GM12878 (cell line): ENCODE data around the gene RNF38. TPM values are rescaled to one million over a fixed set of nuclear protein-coding genes. Genes with fewer than 3 reads are reported as not detected.

Experiments used
- ATAC-seq: fragments of 200-7000 bp; cut with Tn5 transposase; 3 replicates; pipeline ENCODE4 v1.9.1; 2020; ENCODE audit warnings: mild to moderate bottlenecking, moderate library complexity
- BruUV-seq: library from RNA; stranded (reverse); fragments of 400-500 nt; replicated peaks from 2 replicates; lab custom pipeline; 2021; lab: Mats Ljungman, UMichigan
- CTCF ChIA-PET: fragments of 300-600 bp; sonication (Branson Sonifier 250); formaldehyde crosslinking; extraction: SDS; loops from one replicate; lab custom pipeline; 2021; ENCODE audit warnings: inconsistent platforms; lab: Yijun Ruan, JAX
- POLR2A ChIA-PET: fragments of 350-600 bp; formaldehyde crosslinking; extraction: SDS; loops from one replicate; lab custom pipeline; 2021; ENCODE audit warnings: inconsistent platforms; lab: Charles Lee
- RAD21 ChIA-PET: fragments of 300-600 bp; sonication (Branson Sonifier 250); formaldehyde crosslinking; loops from one replicate; lab custom pipeline; 2023; ENCODE audit warnings: antibody characterized with exemption; ENCODE audit not compliant: unreplicated experiment; lab: Charles Lee
- SMC1A ChIA-PET: fragments of 300-600 bp; sonication (Branson Sonifier 250); formaldehyde crosslinking; loops from one replicate; lab custom pipeline; 2023; ENCODE audit not compliant: unreplicated experiment, uncharacterized antibody; lab: Charles Lee
- DNase-seq: peaks from one replicate; pipeline ENCODE4 v3.0.0-alpha.2; 2011; ENCODE audit warnings: low read depth, low spot score
- FAIRE-seq: peaks from 3 replicates; lab custom pipeline; 2011; peaks lifted over from hg19 to GRCh38; lab: Jason Lieb, UNC
- H2AFZ ChIP-seq: 2 replicates; pipeline ENCODE4 v1.6.0; 2011; ENCODE audit warnings: low read depth, low read length, control low read depth; ENCODE audit not compliant: control insufficient read depth
- H3K27ac ChIP-seq: 2 replicates; pipeline ENCODE4 v1.5.1; 2011; ENCODE audit warnings: control low read depth; ENCODE audit not compliant: control insufficient read depth, insufficient read depth
- H3K27me3 ChIP-seq, 2 experiments: replicated peaks in 1 of 2; 2 replicates each; pipeline versions ENCODE4 v1.6.0 to v1.6.1; 2011; ENCODE audit warnings: low read length in 1 of 2; ENCODE audit not compliant: control insufficient read depth in 2 of 2, insufficient read depth in 2 of 2
- H3K36me3 ChIP-seq, 2 experiments: 2 replicates each; pipeline ENCODE4 v1.5.1; 2011; ENCODE audit warnings: low read length in 1 of 2; ENCODE audit not compliant: control insufficient read depth in 2 of 2, insufficient read depth in 2 of 2
- H3K4me1 ChIP-seq: 2 replicates; pipeline ENCODE4 v1.6.1; 2011; ENCODE audit warnings: mild to moderate bottlenecking, low read length, moderate library complexity, mixed read lengths; ENCODE audit not compliant: control insufficient read depth, insufficient read depth
- H3K4me2 ChIP-seq: 2 replicates; pipeline ENCODE4 v1.6.0; 2011; ENCODE audit warnings: control low read depth; ENCODE audit not compliant: control insufficient read depth, insufficient read depth
- H3K4me3 ChIP-seq: fragments of 200-600 bp; sonication (generic); 2 replicates; pipeline ENCODE4 v1.5.1; 2016
- H3K79me2 ChIP-seq: 2 replicates; pipeline ENCODE4 v1.6.0; 2011; ENCODE audit warnings: low read length; ENCODE audit not compliant: control insufficient read depth, insufficient read depth
- H3K9ac ChIP-seq: 2 replicates; pipeline ENCODE4 v1.8.0; 2011; ENCODE audit warnings: low read length, control low read depth, mixed read lengths; ENCODE audit not compliant: control insufficient read depth, insufficient read depth
- H3K9me3 ChIP-seq: replicated peaks from 3 replicates; pipeline ENCODE4 v1.5.1; 2011; ENCODE audit warnings: mild to moderate bottlenecking, low read length; ENCODE audit not compliant: control insufficient read depth, insufficient read depth
- H4K20me1 ChIP-seq: 2 replicates; pipeline ENCODE4 v1.6.0; 2011; ENCODE audit not compliant: control insufficient read depth, insufficient read depth
- WGBS: methylation state at CpG from one replicate; pipeline ENCODE4 v1.1.6; 2016; ENCODE audit warnings: low lambda C conversion rate; ENCODE audit not compliant: insufficient replicate concordance, insufficient coverage; ENCODE audit errors: missing lambda C conversion rate; 5-methylcytosine and 5-hydroxymethylcytosine counted together
- in situ Hi-C: fragments of 300-500 bp; cut with MboI; formaldehyde crosslinking; loops from 9 replicates; pipeline ENCODE4 v1.14.3; 2018; ENCODE audit warnings: mixed read lengths
- intact Hi-C: fragments of 100-400 bp; cut with micrococcal nuclease; formaldehyde crosslinking; loops from one replicate; pipeline ENCODE4 v1.14.2; 2022; ENCODE audit not compliant: unreplicated experiment
- polyA plus RNA-seq, 11 experiments: library from polyadenylated mRNA; depleted of rRNA in 4 of 11; unstranded in 6 of 11; stranded (reverse) in 5 of 11; fragments of >200 nt; fragmentation: Nextera tagmentation in 4 of 11; fragmentation: Illumina TruSeq in 1 of 11; extraction: Ambion mirVana in 4 of 11; extraction: Trizol in 1 of 11; gene quantifications; 1 replicate in 1 of 11; 2 replicates in 10 of 11; pipeline versions ENCODE4 v1.2.1 to v1.2.3, GENCODE V29; 2011 to 2016; ENCODE audit warnings: inconsistent platforms in 2 of 11, missing spikeins in 2 of 11, low read depth in 1 of 11
- total RNA-seq, 4 experiments: library from RNA; depleted of rRNA in 3 of 4; stranded (reverse); fragments of >200 nt in 3 of 4; fragmentation: Illumina TruSeq in 1 of 4; extraction: Trizol in 1 of 4; gene quantifications; 2 replicates each; pipeline versions ENCODE4 v1.2.1 to v1.2.3, GENCODE V29; 2013 to 2021
- TF ChIP-seq, protein P1 (sequence below): fragments of 450-650 bp; IDR thresholded peaks from 2 replicates; pipeline ENCODE4 v1.6.1; 2017; ENCODE audit warnings: mild to moderate bottlenecking, moderate library complexity
- TF ChIP-seq, protein P2 (sequence below): fragments of 450-650 bp; IDR thresholded peaks from 2 replicates; pipeline ENCODE4 v1.6.1; 2016; ENCODE audit warnings: mild to moderate bottlenecking

Gene RNF38
- total and polyA plus RNA-seq, 10 of the 15 experiments (the other 5 are each of a cell fraction or from before 2014, with no cell fraction given): 5.1 to 34.7 (median 12.7) TPM

DNA sequence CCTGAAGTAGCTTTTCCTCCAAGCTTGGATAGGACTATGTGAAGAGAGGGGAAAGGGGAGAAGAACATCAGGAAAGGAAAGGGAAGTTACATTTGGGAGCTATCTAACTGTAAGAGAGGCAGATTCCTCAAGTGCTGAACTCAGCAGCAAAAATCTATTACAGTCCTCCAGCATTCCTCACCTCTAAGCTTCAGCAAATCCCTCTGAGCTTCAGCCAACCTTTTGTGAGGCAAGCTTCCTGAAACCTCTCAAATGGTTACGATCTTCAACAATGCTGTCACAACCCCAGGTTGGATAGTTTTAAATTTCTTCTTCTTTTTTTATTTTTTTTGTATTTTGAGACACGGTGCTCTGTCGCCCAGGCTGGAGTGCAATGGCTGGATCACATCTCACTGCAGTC is 2.5 kb upstream of the RNF38 start:
- no peaks in the 10 kb centered on the region; a peak in 2 of 4 replicates for H3K36me3 ChIP-seq
- peaks cover 3% of the 10 kb centered on the region; the same call in 1 of the 3 replicates for H3K9me3 ChIP-seq
- ChIA-PET CTCF (interaction anchor here (0.7 to 11.3 kb wide), 5 partner anchors 10 to 154 kb away, joined by 3 to 421 read pairs (median 3); no protein-coding TSS in a partner anchor), SMC1A (interaction anchor here (0.6 to 8.4 kb wide), 8 partner anchors 9 to 224 kb away, joined by 3 to 287 read pairs (median 4); no protein-coding TSS in a partner anchor), POLR2A (interaction anchor here (0.7 to 1.9 kb wide), 4 partner anchors 18 to 1382 kb away, joined by 4 to 9 read pairs (median 7); partner anchors contain the start of gene EXOSC3), RAD21 (interaction anchor here (0.7 to 1.7 kb wide), 6 partner anchors 14 to 326 kb away, joined by 3 to 4 read pairs (median 3); no protein-coding TSS in a partner anchor)
- TF ChIP-seq, protein P1, sequence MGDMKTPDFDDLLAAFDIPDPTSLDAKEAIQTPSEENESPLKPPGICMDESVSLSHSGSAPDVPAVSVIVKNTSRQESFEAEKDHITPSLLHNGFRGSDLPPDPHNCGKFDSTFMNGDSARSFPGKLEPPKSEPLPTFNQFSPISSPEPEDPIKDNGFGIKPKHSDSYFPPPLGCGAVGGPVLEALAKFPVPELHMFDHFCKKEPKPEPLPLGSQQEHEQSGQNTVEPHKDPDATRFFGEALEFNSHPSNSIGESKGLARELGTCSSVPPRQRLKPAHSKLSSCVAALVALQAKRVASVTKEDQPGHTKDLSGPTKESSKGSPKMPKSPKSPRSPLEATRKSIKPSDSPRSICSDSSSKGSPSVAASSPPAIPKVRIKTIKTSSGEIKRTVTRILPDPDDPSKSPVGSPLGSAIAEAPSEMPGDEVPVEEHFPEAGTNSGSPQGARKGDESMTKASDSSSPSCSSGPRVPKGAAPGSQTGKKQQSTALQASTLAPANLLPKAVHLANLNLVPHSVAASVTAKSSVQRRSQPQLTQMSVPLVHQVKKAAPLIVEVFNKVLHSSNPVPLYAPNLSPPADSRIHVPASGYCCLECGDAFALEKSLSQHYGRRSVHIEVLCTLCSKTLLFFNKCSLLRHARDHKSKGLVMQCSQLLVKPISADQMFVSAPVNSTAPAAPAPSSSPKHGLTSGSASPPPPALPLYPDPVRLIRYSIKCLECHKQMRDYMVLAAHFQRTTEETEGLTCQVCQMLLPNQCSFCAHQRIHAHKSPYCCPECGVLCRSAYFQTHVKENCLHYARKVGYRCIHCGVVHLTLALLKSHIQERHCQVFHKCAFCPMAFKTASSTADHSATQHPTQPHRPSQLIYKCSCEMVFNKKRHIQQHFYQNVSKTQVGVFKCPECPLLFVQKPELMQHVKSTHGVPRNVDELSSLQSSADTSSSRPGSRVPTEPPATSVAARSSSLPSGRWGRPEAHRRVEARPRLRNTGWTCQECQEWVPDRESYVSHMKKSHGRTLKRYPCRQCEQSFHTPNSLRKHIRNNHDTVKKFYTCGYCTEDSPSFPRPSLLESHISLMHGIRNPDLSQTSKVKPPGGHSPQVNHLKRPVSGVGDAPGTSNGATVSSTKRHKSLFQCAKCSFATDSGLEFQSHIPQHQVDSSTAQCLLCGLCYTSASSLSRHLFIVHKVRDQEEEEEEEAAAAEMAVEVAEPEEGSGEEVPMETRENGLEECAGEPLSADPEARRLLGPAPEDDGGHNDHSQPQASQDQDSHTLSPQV: no peak
- TF ChIP-seq, protein P2, sequence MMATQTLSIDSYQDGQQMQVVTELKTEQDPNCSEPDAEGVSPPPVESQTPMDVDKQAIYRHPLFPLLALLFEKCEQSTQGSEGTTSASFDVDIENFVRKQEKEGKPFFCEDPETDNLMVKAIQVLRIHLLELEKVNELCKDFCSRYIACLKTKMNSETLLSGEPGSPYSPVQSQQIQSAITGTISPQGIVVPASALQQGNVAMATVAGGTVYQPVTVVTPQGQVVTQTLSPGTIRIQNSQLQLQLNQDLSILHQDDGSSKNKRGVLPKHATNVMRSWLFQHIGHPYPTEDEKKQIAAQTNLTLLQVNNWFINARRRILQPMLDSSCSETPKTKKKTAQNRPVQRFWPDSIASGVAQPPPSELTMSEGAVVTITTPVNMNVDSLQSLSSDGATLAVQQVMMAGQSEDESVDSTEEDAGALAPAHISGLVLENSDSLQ: no peak
- ATAC-seq (no peak), DNase-seq (no peak), FAIRE-seq (no peak)
- H3K79me2 ChIP-seq: peaks cover 37% of the 10 kb centered on the region
- WGBS: 97% methylated on average over 3 of the region's 3 CpGs
- intact Hi-C loops: no loop called here
- no peak overlapping the region; the same call in 1 of the 2 replicates for H3K9ac ChIP-seq
- no peak overlapping the region for H2AFZ ChIP-seq
- H4K20me1 ChIP-seq: no peaks in the 10 kb centered on the region
- no peaks in the 10 kb centered on the region for H3K27me3 ChIP-seq
- no peak overlapping the region for H3K4me3 ChIP-seq
- BruUV-seq: no TSS peak
- in situ Hi-C loops: loop anchor here (25.0 kb wide), 1 partner anchor 335 kb away; no protein-coding TSS in a partner anchor
- no peak overlapping the region for H3K27ac ChIP-seq
- H3K4me1 ChIP-seq: peaks cover 13% of the 10 kb centered on the region
- no peak overlapping the region for H3K4me2 ChIP-seq
